ENCODE data around the gene TIGD7.

DNA sequence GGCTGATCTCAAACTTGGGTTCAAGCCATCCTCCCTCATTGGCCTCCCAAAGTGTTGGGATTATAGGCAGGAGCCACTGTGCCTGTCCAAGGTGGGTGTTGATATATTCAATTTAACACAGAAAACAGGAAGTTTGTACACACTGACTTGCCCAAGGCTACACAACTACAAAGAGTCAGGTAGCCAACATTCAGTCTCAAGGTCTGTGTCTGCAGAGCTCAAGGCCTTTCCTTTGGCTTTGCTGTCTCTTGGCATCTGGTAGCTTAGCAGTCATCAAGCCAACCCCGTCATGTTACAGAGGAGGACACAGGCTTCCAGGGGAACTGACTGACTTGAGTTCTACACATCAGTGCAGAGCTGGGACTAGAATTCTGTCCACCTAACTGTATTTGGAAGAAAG, 36.9 kb downstream of the TIGD7 start:
- TF ChIP-seq, protein P1, sequence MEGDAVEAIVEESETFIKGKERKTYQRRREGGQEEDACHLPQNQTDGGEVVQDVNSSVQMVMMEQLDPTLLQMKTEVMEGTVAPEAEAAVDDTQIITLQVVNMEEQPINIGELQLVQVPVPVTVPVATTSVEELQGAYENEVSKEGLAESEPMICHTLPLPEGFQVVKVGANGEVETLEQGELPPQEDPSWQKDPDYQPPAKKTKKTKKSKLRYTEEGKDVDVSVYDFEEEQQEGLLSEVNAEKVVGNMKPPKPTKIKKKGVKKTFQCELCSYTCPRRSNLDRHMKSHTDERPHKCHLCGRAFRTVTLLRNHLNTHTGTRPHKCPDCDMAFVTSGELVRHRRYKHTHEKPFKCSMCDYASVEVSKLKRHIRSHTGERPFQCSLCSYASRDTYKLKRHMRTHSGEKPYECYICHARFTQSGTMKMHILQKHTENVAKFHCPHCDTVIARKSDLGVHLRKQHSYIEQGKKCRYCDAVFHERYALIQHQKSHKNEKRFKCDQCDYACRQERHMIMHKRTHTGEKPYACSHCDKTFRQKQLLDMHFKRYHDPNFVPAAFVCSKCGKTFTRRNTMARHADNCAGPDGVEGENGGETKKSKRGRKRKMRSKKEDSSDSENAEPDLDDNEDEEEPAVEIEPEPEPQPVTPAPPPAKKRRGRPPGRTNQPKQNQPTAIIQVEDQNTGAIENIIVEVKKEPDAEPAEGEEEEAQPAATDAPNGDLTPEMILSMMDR (IDR thresholded peaks at IDR 0.05): no peak
- TF ChIP-seq POLR2AphosphoS5 (IDR thresholded peaks at IDR 0.05) (no peak), POLR2A (IDR thresholded peaks at IDR 0.05) (no peak)

All from prostate gland (tissue), 2 donors.